GM23338 (cell line): Measurements from ENCODE around the gene UGT1A10. TPM values are rescaled to one million over a fixed set of nuclear protein-coding genes. Genes with fewer than 3 reads are reported as not detected.

ENCODE experiments used
- ATAC-seq: fragments of 200-7000 bp; cut with Tn5 transposase; 3 replicates; pipeline ENCODE4 v1.9.1; 2020
- DNase-seq: peaks from one replicate; pipeline ENCODE4 v3.0.0-alpha.2; 2015; ENCODE audit warnings: low spot score
- H2AFZ ChIP-seq: fragments of 200-600 bp; sonication (generic); 2 replicates; pipeline ENCODE4 v1.8.0; 2016; ENCODE audit warnings: antibody characterized with exemption, mild to moderate bottlenecking, moderate library complexity
- H3F3A ChIP-seq: fragments of 200-600 bp; sonication (generic); replicated peaks from 2 replicates; pipeline ENCODE4 v1.8.0; 2017; ENCODE audit warnings: antibody characterized with exemption, mixed run types, low read depth
- H3K27ac ChIP-seq: fragments of 200-600 bp; sonication (generic); 2 replicates; pipeline ENCODE4 v1.6.1; 2016; ENCODE audit warnings: low read depth
- H3K27me3 ChIP-seq: fragments of 200-600 bp; sonication (generic); 2 replicates; pipeline ENCODE4 v1.8.0; 2016; ENCODE audit warnings: mild to moderate bottlenecking, mixed run types, moderate library complexity; ENCODE audit not compliant: insufficient read depth
- H3K36me3 ChIP-seq: fragments of 200-600 bp; sonication (generic); 2 replicates; pipeline ENCODE4 v1.8.0; 2016; ENCODE audit warnings: mild to moderate bottlenecking; ENCODE audit not compliant: insufficient read depth
- H3K4me1 ChIP-seq: fragments of 200-600 bp; sonication (generic); 2 replicates; pipeline ENCODE4 v1.8.0; 2016; ENCODE audit warnings: mild to moderate bottlenecking, moderate library complexity; ENCODE audit not compliant: insufficient read depth
- H3K4me2 ChIP-seq: fragments of 200-600 bp; sonication (generic); 2 replicates; pipeline ENCODE4 v1.7.1; 2017; ENCODE audit warnings: mixed run types
- H3K4me3 ChIP-seq: fragments of 200-600 bp; sonication (generic); 2 replicates; pipeline ENCODE4 v1.6.1; 2016; ENCODE audit warnings: mixed run types
- H3K79me2 ChIP-seq: fragments of 200-600 bp; sonication (generic); replicated peaks from 2 replicates; pipeline ENCODE4 v1.8.0; 2017; ENCODE audit warnings: mild to moderate bottlenecking; ENCODE audit not compliant: insufficient read depth
- H3K9me2 ChIP-seq: fragments of 200-600 bp; sonication (generic); 2 replicates; pipeline ENCODE4 v1.8.0; 2017; ENCODE audit not compliant: insufficient read depth
- H4K20me1 ChIP-seq: fragments of 200-600 bp; sonication (generic); replicated peaks from 2 replicates; pipeline ENCODE4 v1.8.0; 2017; ENCODE audit warnings: mild to moderate bottlenecking; ENCODE audit not compliant: insufficient read depth
- H3K27ac Mint-ChIP-seq: 2 replicates; pipeline ENCODE4 v1.8.0; 2020; ENCODE audit warnings: inconsistent platforms, mild to moderate bottlenecking, moderate library complexity, mixed read lengths
- H3K27me3 Mint-ChIP-seq: 3 replicates; pipeline ENCODE4 v1.8.0; 2022; ENCODE audit warnings: low read depth, mild to moderate bottlenecking, moderate library complexity, mixed read lengths, inconsistent platforms; ENCODE audit not compliant: insufficient read depth, poor library complexity
- H3K36me3 Mint-ChIP-seq: 3 replicates; pipeline ENCODE4 v1.8.0; 2021; ENCODE audit warnings: low read depth, mild to moderate bottlenecking, inconsistent platforms, moderate library complexity, mixed read lengths
- H3K4me1 Mint-ChIP-seq: 3 replicates; pipeline ENCODE4 v1.8.0; 2020; ENCODE audit warnings: mild to moderate bottlenecking, inconsistent platforms, mixed read lengths
- H3K4me3 Mint-ChIP-seq: 3 replicates; pipeline ENCODE4 v1.8.0; 2021; ENCODE audit warnings: moderate library complexity, mild to moderate bottlenecking, inconsistent platforms, mixed read lengths
- H3K9me3 Mint-ChIP-seq: 3 replicates; pipeline ENCODE4 v1.8.0; 2020; ENCODE audit warnings: moderate library complexity, mild to moderate bottlenecking, inconsistent platforms, mixed read lengths
- CREB1 ChIP-seq: fragments of 250-450 bp; sonication (Bioruptor Pico); IDR thresholded peaks from 2 replicates; pipeline ENCODE4 v1.5.0; 2020; ENCODE audit warnings: low read depth, mild to moderate bottlenecking, moderate library complexity
- EZH2 ChIP-seq: fragments of 200-600 bp; sonication (generic); IDR thresholded peaks from one replicate; pipeline ENCODE4 v1.8.0; 2017; ENCODE audit warnings: antibody characterized with exemption, mild to moderate bottlenecking, low read depth; ENCODE audit not compliant: unreplicated experiment
- EZH2phosphoT487 ChIP-seq: fragments of 200-600 bp; sonication (generic); IDR thresholded peaks from one replicate; pipeline ENCODE4 v1.8.1; 2018; ENCODE audit warnings: antibody characterized with exemption; ENCODE audit not compliant: unreplicated experiment
- NANOG ChIP-seq: IDR thresholded peaks from 2 replicates; pipeline ENCODE4 v1.6.1; 2016; ENCODE audit warnings: antibody characterized with exemption, borderline replicate concordance
- POLR2AphosphoS5 ChIP-seq: IDR thresholded peaks from 2 replicates; pipeline ENCODE4 v1.6.1; 2016; ENCODE audit warnings: antibody characterized with exemption, low read depth
- STAT1 ChIP-seq: IDR thresholded peaks from one replicate; pipeline ENCODE4 v1.6.1; 2016; ENCODE audit warnings: antibody characterized with exemption; ENCODE audit not compliant: unreplicated experiment
- ZNF114 ChIP-seq: fragments of 250-450 bp; sonication (Bioruptor Pico); IDR thresholded peaks from 2 replicates; pipeline ENCODE4 v1.5.0; 2020; ENCODE audit warnings: mild to moderate bottlenecking, moderate library complexity
- ZNF331 ChIP-seq: fragments of 250-450 bp; sonication (Bioruptor Pico); IDR thresholded peaks from 2 replicates; pipeline ENCODE4 v1.5.0; 2020; ENCODE audit warnings: low read depth, mild to moderate bottlenecking, moderate library complexity
- ZNF462 ChIP-seq: fragments of 250-450 bp; sonication (Bioruptor Pico); IDR thresholded peaks from 2 replicates; pipeline ENCODE4 v1.5.0; 2020; ENCODE audit warnings: mild to moderate bottlenecking, moderate library complexity
- polyA plus RNA-seq: library from polyadenylated mRNA; unstranded; fragments of >200 nt; fragmentation: Nextera tagmentation; extraction: Ambion mirVana; gene quantifications from 2 replicates; pipeline ENCODE4 v1.2.1, GENCODE V29; 2016
- total RNA-seq: library from RNA; depleted of rRNA; stranded (reverse); fragments of >200 nt; shearing (Covaris generic); gene quantifications from 2 replicates; pipeline ENCODE4 v1.2.3, GENCODE V29; 2014
- TF ChIP-seq, protein P1 (sequence below): IDR thresholded peaks from one replicate; pipeline ENCODE4 v1.6.1; 2018; ENCODE audit warnings: antibody characterized with exemption; ENCODE audit not compliant: unreplicated experiment
- TF ChIP-seq, protein P2 (sequence below): IDR thresholded peaks from 2 replicates; pipeline ENCODE4 v1.6.1; 2016; ENCODE audit warnings: antibody characterized with exemption

Gene UGT1A10
- total and polyA plus RNA-seq, 2 experiments from 2014 or later, result not detected

- H3K9me2 ChIP-seq, result peaks cover 16% of the 10 kb centered on the region; the same call in 1 of the 2 replicates
- H3K4me3 Mint-ChIP-seq, result no peak overlapping the region
- H2AFZ ChIP-seq, result no peak overlapping the region
- peaks cover 7% of the 10 kb centered on the region; the same call in 1 of the 2 replicates for H3K4me1 ChIP-seq
- H3K4me3 ChIP-seq, result no peak overlapping the region
- H3K27me3 Mint-ChIP-seq, result peaks cover 2% of the 10 kb centered on the region
- no peak overlapping the region for H3K27ac Mint-ChIP-seq
- H3K4me2 ChIP-seq, result no peak overlapping the region
- H3K27ac ChIP-seq, result no peak overlapping the region
- H3K4me1 Mint-ChIP-seq, result peaks cover 17% of the 10 kb centered on the region
- no peaks in the 10 kb centered on the region for H3K27me3 ChIP-seq
- H3K36me3 ChIP-seq, result no peaks in the 10 kb centered on the region
- no peaks in the 10 kb centered on the region for H3K9me3 Mint-ChIP-seq
- no peaks in the 10 kb centered on the region for H3K36me3 Mint-ChIP-seq
- no peaks in the 10 kb centered on the region for H4K20me1 ChIP-seq
- TF ChIP-seq ZNF114 (CRISPR knock-in tag) (no peak), EZH2 (no peak), EZH2phosphoT487 (no peak), ZNF331 (no peak)
- TF ChIP-seq, protein P1, sequence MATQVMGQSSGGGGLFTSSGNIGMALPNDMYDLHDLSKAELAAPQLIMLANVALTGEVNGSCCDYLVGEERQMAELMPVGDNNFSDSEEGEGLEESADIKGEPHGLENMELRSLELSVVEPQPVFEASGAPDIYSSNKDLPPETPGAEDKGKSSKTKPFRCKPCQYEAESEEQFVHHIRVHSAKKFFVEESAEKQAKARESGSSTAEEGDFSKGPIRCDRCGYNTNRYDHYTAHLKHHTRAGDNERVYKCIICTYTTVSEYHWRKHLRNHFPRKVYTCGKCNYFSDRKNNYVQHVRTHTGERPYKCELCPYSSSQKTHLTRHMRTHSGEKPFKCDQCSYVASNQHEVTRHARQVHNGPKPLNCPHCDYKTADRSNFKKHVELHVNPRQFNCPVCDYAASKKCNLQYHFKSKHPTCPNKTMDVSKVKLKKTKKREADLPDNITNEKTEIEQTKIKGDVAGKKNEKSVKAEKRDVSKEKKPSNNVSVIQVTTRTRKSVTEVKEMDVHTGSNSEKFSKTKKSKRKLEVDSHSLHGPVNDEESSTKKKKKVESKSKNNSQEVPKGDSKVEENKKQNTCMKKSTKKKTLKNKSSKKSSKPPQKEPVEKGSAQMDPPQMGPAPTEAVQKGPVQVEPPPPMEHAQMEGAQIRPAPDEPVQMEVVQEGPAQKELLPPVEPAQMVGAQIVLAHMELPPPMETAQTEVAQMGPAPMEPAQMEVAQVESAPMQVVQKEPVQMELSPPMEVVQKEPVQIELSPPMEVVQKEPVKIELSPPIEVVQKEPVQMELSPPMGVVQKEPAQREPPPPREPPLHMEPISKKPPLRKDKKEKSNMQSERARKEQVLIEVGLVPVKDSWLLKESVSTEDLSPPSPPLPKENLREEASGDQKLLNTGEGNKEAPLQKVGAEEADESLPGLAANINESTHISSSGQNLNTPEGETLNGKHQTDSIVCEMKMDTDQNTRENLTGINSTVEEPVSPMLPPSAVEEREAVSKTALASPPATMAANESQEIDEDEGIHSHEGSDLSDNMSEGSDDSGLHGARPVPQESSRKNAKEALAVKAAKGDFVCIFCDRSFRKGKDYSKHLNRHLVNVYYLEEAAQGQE, result no peak
- H3F3A ChIP-seq, result no peaks in the 10 kb centered on the region
- H3K79me2 ChIP-seq, result no peaks in the 10 kb centered on the region
- no peak for DNase-seq
- ATAC-seq, result no peak
Measured at GRCh38 chr2:233693963-233694362, 57.7 kb downstream of the UGT1A10 start.

GRCh38 chr2:233698740-233699139 is 62.5 kb downstream of the UGT1A10 start:
- Histone ChIP-seq H2AFZ (no peak overlapping the region; the same call in 1 of the 2 replicates), H4K20me1 (no peaks in the 10 kb centered on the region), H3K4me2 (no peak overlapping the region), H3K9me2 (no peaks in the 10 kb centered on the region), H3K4me3 (no peak overlapping the region), H3K4me1 (0 out of 2 replicates have a peak, but pooled peaks cover 5% of the 10 kb centered on the region), H3K79me2 (no peaks in the 10 kb centered on the region), H3K27ac (no peak overlapping the region), H3F3A (no peaks in the 10 kb centered on the region), H3K36me3 (no peaks in the 10 kb centered on the region), H3K27me3 (no peaks in the 10 kb centered on the region)
- ATAC-seq, result no peak
- Mint-ChIP-seq H3K27ac (peak overlapping the region; percentile 8; the same call in 1 of the 2 replicates), H3K27me3 (no peaks in the 10 kb centered on the region), H3K36me3 (no peaks in the 10 kb centered on the region), H3K4me3 (no peak overlapping the region), H3K4me1 (peaks cover 5% of the 10 kb centered on the region; the same call in 2 of the 3 replicates), H3K9me3 (no peaks in the 10 kb centered on the region)
- no peak for DNase-seq
- no peak for TF ChIP-seq EZH2phosphoT487
- no peak for TF ChIP-seq NANOG
- no peak for TF ChIP-seq ZNF331
- TF ChIP-seq EZH2, result no peak
- no peak for TF ChIP-seq CREB1 (CRISPR knock-in tag)
- TF ChIP-seq ZNF114 (CRISPR knock-in tag), result no peak
- TF ChIP-seq ZNF462 (CRISPR knock-in tag), result no peak
- TF ChIP-seq, protein P2, sequence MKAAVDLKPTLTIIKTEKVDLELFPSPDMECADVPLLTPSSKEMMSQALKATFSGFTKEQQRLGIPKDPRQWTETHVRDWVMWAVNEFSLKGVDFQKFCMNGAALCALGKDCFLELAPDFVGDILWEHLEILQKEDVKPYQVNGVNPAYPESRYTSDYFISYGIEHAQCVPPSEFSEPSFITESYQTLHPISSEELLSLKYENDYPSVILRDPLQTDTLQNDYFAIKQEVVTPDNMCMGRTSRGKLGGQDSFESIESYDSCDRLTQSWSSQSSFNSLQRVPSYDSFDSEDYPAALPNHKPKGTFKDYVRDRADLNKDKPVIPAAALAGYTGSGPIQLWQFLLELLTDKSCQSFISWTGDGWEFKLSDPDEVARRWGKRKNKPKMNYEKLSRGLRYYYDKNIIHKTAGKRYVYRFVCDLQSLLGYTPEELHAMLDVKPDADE, result no peak
- no peak for TF ChIP-seq STAT1
- no peak for TF ChIP-seq POLR2AphosphoS5
